GM12878 (cell line): ENCODE measurements around the gene SLC34A1. TPM values are rescaled to one million over a fixed set of nuclear protein-coding genes. Genes with fewer than 3 reads are reported as not detected.

Experiments used
- ATAC-seq: fragments of 200-7000 bp; cut with Tn5 transposase; 3 replicates; pipeline ENCODE4 v1.9.1; 2020; ENCODE audit warnings: mild to moderate bottlenecking, moderate library complexity
- BruUV-seq: library from RNA; stranded (reverse); fragments of 400-500 nt; replicated peaks from 2 replicates; lab custom pipeline; 2021; lab: Mats Ljungman, UMichigan
- CTCF ChIA-PET: fragments of 300-600 bp; sonication (Branson Sonifier 250); formaldehyde crosslinking; extraction: SDS; loops from one replicate; lab custom pipeline; 2021; ENCODE audit warnings: inconsistent platforms; lab: Yijun Ruan, JAX
- POLR2A ChIA-PET: fragments of 350-600 bp; formaldehyde crosslinking; extraction: SDS; loops from one replicate; lab custom pipeline; 2021; ENCODE audit warnings: inconsistent platforms; lab: Charles Lee
- RAD21 ChIA-PET: fragments of 300-600 bp; sonication (Branson Sonifier 250); formaldehyde crosslinking; loops from one replicate; lab custom pipeline; 2023; ENCODE audit warnings: antibody characterized with exemption; ENCODE audit not compliant: unreplicated experiment; lab: Charles Lee
- SMC1A ChIA-PET: fragments of 300-600 bp; sonication (Branson Sonifier 250); formaldehyde crosslinking; loops from one replicate; lab custom pipeline; 2023; ENCODE audit not compliant: unreplicated experiment, uncharacterized antibody; lab: Charles Lee
- DNase-seq: peaks from one replicate; pipeline ENCODE4 v3.0.0-alpha.2; 2011; ENCODE audit warnings: low read depth, low spot score
- FAIRE-seq: peaks from 3 replicates; lab custom pipeline; 2011; peaks lifted over from hg19 to GRCh38; lab: Jason Lieb, UNC
- H2AFZ ChIP-seq: 2 replicates; pipeline ENCODE4 v1.6.0; 2011; ENCODE audit warnings: low read depth, low read length, control low read depth; ENCODE audit not compliant: control insufficient read depth
- H3K27ac ChIP-seq: 2 replicates; pipeline ENCODE4 v1.5.1; 2011; ENCODE audit warnings: control low read depth; ENCODE audit not compliant: control insufficient read depth, insufficient read depth
- H3K27me3 ChIP-seq, 2 experiments: replicated peaks in 1 of 2; 2 replicates each; pipeline versions ENCODE4 v1.6.0 to v1.6.1; 2011; ENCODE audit warnings: low read length in 1 of 2; ENCODE audit not compliant: control insufficient read depth in 2 of 2, insufficient read depth in 2 of 2
- H3K36me3 ChIP-seq, 2 experiments: 2 replicates each; pipeline ENCODE4 v1.5.1; 2011; ENCODE audit warnings: low read length in 1 of 2; ENCODE audit not compliant: control insufficient read depth in 2 of 2, insufficient read depth in 2 of 2
- H3K4me1 ChIP-seq: 2 replicates; pipeline ENCODE4 v1.6.1; 2011; ENCODE audit warnings: mild to moderate bottlenecking, low read length, moderate library complexity, mixed read lengths; ENCODE audit not compliant: control insufficient read depth, insufficient read depth
- H3K4me2 ChIP-seq: 2 replicates; pipeline ENCODE4 v1.6.0; 2011; ENCODE audit warnings: control low read depth; ENCODE audit not compliant: control insufficient read depth, insufficient read depth
- H3K4me3 ChIP-seq: fragments of 200-600 bp; sonication (generic); 2 replicates; pipeline ENCODE4 v1.5.1; 2016
- H3K79me2 ChIP-seq: 2 replicates; pipeline ENCODE4 v1.6.0; 2011; ENCODE audit warnings: low read length; ENCODE audit not compliant: control insufficient read depth, insufficient read depth
- H3K9ac ChIP-seq: 2 replicates; pipeline ENCODE4 v1.8.0; 2011; ENCODE audit warnings: low read length, control low read depth, mixed read lengths; ENCODE audit not compliant: control insufficient read depth, insufficient read depth
- H3K9me3 ChIP-seq: replicated peaks from 3 replicates; pipeline ENCODE4 v1.5.1; 2011; ENCODE audit warnings: mild to moderate bottlenecking, low read length; ENCODE audit not compliant: control insufficient read depth, insufficient read depth
- H4K20me1 ChIP-seq: 2 replicates; pipeline ENCODE4 v1.6.0; 2011; ENCODE audit not compliant: control insufficient read depth, insufficient read depth
- ATF7 ChIP-seq: fragments of 450-650 bp; IDR thresholded peaks from 2 replicates; pipeline ENCODE4 v1.6.1; 2016; ENCODE audit warnings: low read depth, mild to moderate bottlenecking
- CREM ChIP-seq: IDR thresholded peaks from 2 replicates; pipeline ENCODE4 v1.6.1; 2014; ENCODE audit warnings: antibody characterized with exemption, low read depth
- ESRRA ChIP-seq: IDR thresholded peaks from 2 replicates; pipeline ENCODE4 v1.6.1; 2012; ENCODE audit warnings: mild to moderate bottlenecking, low read length, improper control_type of control experiment
- FOS ChIP-seq: IDR thresholded peaks from 3 replicates; pipeline ENCODE4 v1.6.1; 2011; ENCODE audit warnings: borderline replicate concordance; ENCODE audit not compliant: insufficient read length; ENCODE audit errors: extremely low read depth
- GATAD2B ChIP-seq: fragments of 450-650 bp; conservative IDR thresholded peaks from 2 replicates; pipeline ENCODE4 v1.6.1; 2017; ENCODE audit warnings: low read depth, mild to moderate bottlenecking, moderate library complexity
- KLF5 ChIP-seq: fragments of 450-650 bp; IDR thresholded peaks from 2 replicates; pipeline ENCODE4 v1.6.1; 2014; ENCODE audit warnings: mild to moderate bottlenecking; ENCODE audit not compliant: partially characterized antibody
- NBN ChIP-seq: fragments of 450-650 bp; IDR thresholded peaks from 2 replicates; pipeline ENCODE4 v1.6.1; 2016
- NFYB ChIP-seq: IDR thresholded peaks from 2 replicates; pipeline ENCODE4 v1.6.1; 2011; ENCODE audit warnings: low read depth, mild to moderate bottlenecking, low read length, improper control_type of control experiment, moderate library complexity; ENCODE audit not compliant: insufficient read depth
- POLR2AphosphoS5 ChIP-seq: IDR thresholded peaks from 2 replicates; pipeline ENCODE4 v1.6.1; 2011; ENCODE audit warnings: mild to moderate bottlenecking, low read length, inconsistent platforms
- SPI1 ChIP-seq: IDR thresholded peaks from 2 replicates; pipeline ENCODE4 v1.6.1; 2011; ENCODE audit warnings: low read depth, mild to moderate bottlenecking, low read length, moderate library complexity, borderline replicate concordance; ENCODE audit not compliant: insufficient read depth
- WRNIP1 ChIP-seq: IDR thresholded peaks from 2 replicates; pipeline ENCODE4 v1.6.1; 2011; ENCODE audit warnings: low read depth, low read length, improper control_type of control experiment, borderline replicate concordance
- ZBTB33 ChIP-seq: fragments of 450-650 bp; IDR thresholded peaks from 2 replicates; pipeline ENCODE4 v1.6.1; 2017; ENCODE audit warnings: mild to moderate bottlenecking
- ZNF207 ChIP-seq: fragments of 450-650 bp; IDR thresholded peaks from 2 replicates; pipeline ENCODE4 v1.6.1; 2014; ENCODE audit warnings: antibody characterized with exemption, mild to moderate bottlenecking, borderline replicate concordance
- ZNF274 ChIP-seq: IDR thresholded peaks from one replicate; pipeline ENCODE4 v1.8.0; 2011; ENCODE audit not compliant: insufficient read length, insufficient read depth
- WGBS: methylation state at CpG from one replicate; pipeline ENCODE4 v1.1.6; 2016; ENCODE audit warnings: low lambda C conversion rate; ENCODE audit not compliant: insufficient replicate concordance, insufficient coverage; ENCODE audit errors: missing lambda C conversion rate; 5-methylcytosine and 5-hydroxymethylcytosine counted together
- in situ Hi-C: fragments of 300-500 bp; cut with MboI; formaldehyde crosslinking; loops from 9 replicates; pipeline ENCODE4 v1.14.3; 2018; ENCODE audit warnings: mixed read lengths
- intact Hi-C: fragments of 100-400 bp; cut with micrococcal nuclease; formaldehyde crosslinking; loops from one replicate; pipeline ENCODE4 v1.14.2; 2022; ENCODE audit not compliant: unreplicated experiment
- polyA plus RNA-seq, 11 experiments: library from polyadenylated mRNA; depleted of rRNA in 4 of 11; unstranded in 6 of 11; stranded (reverse) in 5 of 11; fragments of >200 nt; fragmentation: Nextera tagmentation in 4 of 11; fragmentation: Illumina TruSeq in 1 of 11; extraction: Ambion mirVana in 4 of 11; extraction: Trizol in 1 of 11; gene quantifications; 1 replicate in 1 of 11; 2 replicates in 10 of 11; pipeline versions ENCODE4 v1.2.1 to v1.2.3, GENCODE V29; 2011 to 2016; ENCODE audit warnings: inconsistent platforms in 2 of 11, missing spikeins in 2 of 11, low read depth in 1 of 11
- total RNA-seq, 4 experiments: library from RNA; depleted of rRNA in 3 of 4; stranded (reverse); fragments of >200 nt in 3 of 4; fragmentation: Illumina TruSeq in 1 of 4; extraction: Trizol in 1 of 4; gene quantifications; 2 replicates each; pipeline versions ENCODE4 v1.2.1 to v1.2.3, GENCODE V29; 2013 to 2021
- TF ChIP-seq, protein P1 (sequence below): IDR thresholded peaks from 2 replicates; pipeline ENCODE4 v1.6.1; 2012; ENCODE audit warnings: low read depth, low read length, improper control_type of control experiment

SLC34A1 gene
- total and polyA plus RNA-seq, 10 of the 15 experiments (the other 5 are each of a cell fraction or from before 2014, with no cell fraction given), result 0.03 to 0.14 (median 0.09) TPM; not detected in 2

DNA sequence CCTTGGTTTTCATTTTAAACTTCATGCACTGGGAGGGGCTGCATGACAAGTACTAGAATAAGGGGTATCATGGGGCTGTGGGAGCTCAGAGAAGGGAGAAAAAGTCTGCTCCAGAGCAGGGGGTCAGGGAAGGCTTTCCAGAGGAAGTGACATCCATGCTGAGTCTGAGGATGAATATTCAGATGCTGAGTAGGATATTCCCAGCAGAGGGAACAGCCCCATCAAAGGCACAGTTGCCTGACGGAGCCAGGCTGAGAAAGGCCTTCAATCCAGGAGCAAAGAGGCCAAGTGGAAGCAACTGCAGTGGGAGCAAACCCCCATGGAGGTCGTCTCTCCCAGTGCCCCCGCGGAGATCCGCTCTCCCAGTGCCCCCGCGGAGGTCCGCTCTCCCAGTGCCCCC lies 11.8 kb downstream of the SLC34A1 start:
- H3K27ac ChIP-seq, result no peak overlapping the region
- no peak overlapping the region for H2AFZ ChIP-seq
- intact Hi-C loops (no loop called here), in situ Hi-C loops (loop anchor here (25.0 kb wide), 1 partner anchor 1359 kb away; no protein-coding TSS in a partner anchor)
- DNase-seq (no peak), FAIRE-seq (no peak), ATAC-seq (no peak)
- ChIA-PET POLR2A (no interaction called here), SMC1A (interaction anchor here (1.6 kb wide), 1 partner anchor 17 kb away, joined by 4 read pairs; no protein-coding TSS in a partner anchor), RAD21 (no interaction called here), CTCF (interaction anchor here (1.7 kb wide), 1 partner anchor 86 kb away, joined by 4 read pairs; no protein-coding TSS in a partner anchor)
- WGBS, result 72% methylated on average over 8 of the region's 8 CpGs
- no peaks in the 10 kb centered on the region for H4K20me1 ChIP-seq
- no peaks in the 10 kb centered on the region for H3K27me3 ChIP-seq
- H3K4me3 ChIP-seq, result no peak overlapping the region
- no peaks in the 10 kb centered on the region for H3K4me1 ChIP-seq
- H3K4me2 ChIP-seq, result no peak overlapping the region
- no peaks in the 10 kb centered on the region for H3K79me2 ChIP-seq
- no peaks in the 10 kb centered on the region for H3K9me3 ChIP-seq
- no peaks in the 10 kb centered on the region for H3K36me3 ChIP-seq
- TF ChIP-seq GATAD2B (no peak), ATF7 (no peak), ZNF207 (no peak), NBN (no peak)
- BruUV-seq, result no TSS peak
- no peak overlapping the region for H3K9ac ChIP-seq

- ChIA-PET CTCF (no interaction called here), SMC1A (interaction anchor here (1.1 kb wide), 1 partner anchor 78 kb away, joined by 3 read pairs; no protein-coding TSS in a partner anchor), RAD21 (interaction anchor here (0.9 kb wide), 1 partner anchor 58 kb away, joined by 3 read pairs; no protein-coding TSS in a partner anchor), POLR2A (no interaction called here)
- H4K20me1 ChIP-seq, result no peaks in the 10 kb centered on the region
- BruUV-seq, result no TSS peak
- H3K4me1 ChIP-seq, result no peaks in the 10 kb centered on the region
- no peak overlapping the region for H3K4me3 ChIP-seq
- H3K9ac ChIP-seq, result no peak overlapping the region
- H3K27ac ChIP-seq, result no peak overlapping the region
- WGBS, result 56% methylated on average over 10 of the region's 10 CpGs
- no peak for TF ChIP-seq FOS
- TF ChIP-seq SPI1, result no peak
- TF ChIP-seq, protein P1, sequence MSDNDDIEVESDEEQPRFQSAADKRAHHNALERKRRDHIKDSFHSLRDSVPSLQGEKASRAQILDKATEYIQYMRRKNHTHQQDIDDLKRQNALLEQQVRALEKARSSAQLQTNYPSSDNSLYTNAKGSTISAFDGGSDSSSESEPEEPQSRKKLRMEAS, result no peak
- TF ChIP-seq ESRRA, result no peak
- no peak for TF ChIP-seq CREM
- TF ChIP-seq ZBTB33, result no peak
- no peak for TF ChIP-seq KLF5
- TF ChIP-seq WRNIP1, result no peak
- TF ChIP-seq NFYB, result no peak
- no peak for TF ChIP-seq ZNF274
- TF ChIP-seq POLR2AphosphoS5, result no peak
- ATAC-seq, result no peak
- no peaks in the 10 kb centered on the region for H3K36me3 ChIP-seq
- in situ Hi-C loops, result loop anchor here (25.0 kb wide), 1 partner anchor 1360 kb away; no protein-coding TSS in a partner anchor
- no peaks in the 10 kb centered on the region for H3K27me3 ChIP-seq
- no peaks in the 10 kb centered on the region for H3K9me3 ChIP-seq
- intact Hi-C loops, result no loop called here
- H3K79me2 ChIP-seq, result no peaks in the 10 kb centered on the region
- H3K4me2 ChIP-seq, result no peak overlapping the region
- H2AFZ ChIP-seq, result no peak overlapping the region
- no peak for FAIRE-seq
- no peak for DNase-seq
Measured at GRCh38 chr5:177396807-177397206, 12.6 kb downstream of the SLC34A1 start.
